GM19463 (cell line): ENCODE measurements around the gene MCEE.
"Not testable (repeated sequence)": the region's sequence is repeated elsewhere in the genome, so short reads cannot be mapped to it uniquely, and the experiment has no call there.

Experiments
- ATAC-seq: cut with Tn5 transposase; IDR thresholded peaks from one replicate; pipeline ENCODE4 v1.9.1; 2021; ENCODE audit warnings: mild to moderate bottlenecking, moderate library complexity; ENCODE audit not compliant: unreplicated experiment

The MCEE gene

DNA sequence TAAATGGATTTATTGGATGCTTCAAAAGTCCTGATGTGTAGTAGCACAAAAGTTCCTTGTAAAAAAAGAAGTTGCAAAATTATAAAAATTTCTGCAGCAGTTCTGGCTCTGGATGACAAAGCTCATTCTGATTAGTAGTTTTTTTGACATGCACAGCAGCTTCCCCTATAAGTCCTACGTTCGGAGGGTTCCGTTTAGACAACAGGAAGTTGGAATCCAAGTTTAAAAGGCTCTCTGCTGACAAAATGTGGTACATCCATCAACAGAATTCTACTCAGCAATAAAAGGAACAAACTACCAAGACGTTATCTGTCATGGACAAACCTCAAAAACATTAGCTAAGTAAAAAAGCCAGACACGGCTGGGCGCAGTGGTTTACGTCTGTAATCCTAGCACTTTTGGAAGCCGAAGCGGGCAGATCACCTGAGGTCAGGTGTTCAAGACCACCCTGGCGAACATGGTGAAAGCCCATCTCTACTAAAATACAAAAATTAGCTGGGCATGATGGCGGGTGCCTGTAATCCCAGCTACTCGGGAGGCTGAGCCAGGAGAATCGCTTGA, 46.2 kb downstream of the MCEE start:
- ATAC-seq, result not testable (repeated sequence)

DNA sequence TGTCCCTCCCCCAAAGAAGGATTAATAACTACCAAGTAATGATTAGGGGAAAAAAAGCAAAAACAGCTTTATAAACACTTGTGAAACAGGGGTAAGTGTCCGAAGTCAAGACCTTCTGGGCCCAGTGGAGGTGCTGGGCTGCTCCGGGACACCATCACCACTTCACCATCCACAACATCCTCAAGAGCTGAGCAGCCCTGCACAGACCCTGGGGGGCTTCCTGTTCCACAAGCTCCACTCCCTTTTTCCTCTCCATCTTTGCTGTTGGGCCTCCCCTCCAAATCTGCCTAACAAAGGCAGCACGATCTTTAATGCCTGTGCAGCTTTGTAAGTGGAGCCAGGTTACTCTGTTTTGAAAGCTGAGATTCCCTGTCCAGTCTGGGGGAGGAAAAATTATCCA, 46.7 kb downstream of the MCEE start:
- ATAC-seq, result not testable (repeated sequence)

DNA sequence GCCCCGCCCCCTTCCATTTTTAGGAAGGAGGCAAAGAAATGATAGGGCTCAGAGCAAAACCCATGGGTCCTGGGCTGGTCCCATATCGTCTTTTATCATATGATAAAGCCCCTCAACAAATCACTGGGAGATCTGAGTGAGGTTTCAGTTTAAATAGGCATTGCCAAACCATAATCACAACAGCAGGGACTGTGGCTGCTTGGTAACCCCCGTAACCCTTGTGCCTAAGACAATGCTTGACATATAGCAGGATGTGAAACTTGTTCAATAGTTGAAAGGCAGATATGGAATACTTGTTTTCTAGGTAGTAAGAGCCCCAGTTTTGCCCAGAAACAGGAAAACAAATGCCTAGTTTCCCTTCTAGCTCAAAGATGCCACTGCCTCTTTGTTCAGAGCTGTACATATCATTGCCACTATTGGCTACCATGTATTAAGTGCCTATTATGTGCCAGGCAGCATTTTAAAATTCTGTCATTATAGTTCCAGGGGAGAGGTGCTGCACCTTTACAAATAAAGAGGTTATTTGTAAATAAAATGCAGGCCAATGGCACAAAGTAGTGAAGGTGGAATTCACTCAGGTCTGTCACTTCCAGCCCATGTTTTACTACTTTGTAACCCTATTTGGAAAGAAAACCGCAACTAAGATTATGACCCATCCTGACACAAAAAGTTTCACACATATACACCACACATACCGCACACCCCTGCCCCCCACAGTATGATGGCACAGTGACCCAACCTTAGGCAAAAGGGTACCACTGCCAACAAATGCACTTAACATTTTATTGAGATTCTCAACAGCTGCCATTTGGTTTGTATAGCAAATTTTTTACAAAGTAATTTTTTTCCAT, 47.4 kb downstream of the MCEE start:
- ATAC-seq, result peak; percentile 81

DNA sequence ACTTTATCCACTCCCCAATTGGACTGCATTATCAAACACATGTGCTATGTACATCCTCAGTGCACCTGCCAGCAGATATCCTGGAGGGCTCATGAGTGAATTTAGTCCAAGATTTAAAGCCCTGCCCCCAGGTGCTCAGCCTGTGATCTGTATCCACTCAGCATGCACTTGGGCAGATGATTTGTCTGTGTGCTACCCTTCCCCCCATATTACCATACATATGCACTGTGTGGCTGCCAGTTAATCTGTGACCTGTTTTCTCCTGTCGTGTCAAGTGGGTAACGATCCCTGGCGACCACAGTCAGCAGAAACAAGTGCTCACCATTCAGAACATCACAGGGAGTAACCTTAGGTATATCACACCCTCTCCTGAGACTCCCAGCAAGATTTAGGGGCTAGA, 51.4 kb downstream of the MCEE start:
- ATAC-seq, result no peak

DNA sequence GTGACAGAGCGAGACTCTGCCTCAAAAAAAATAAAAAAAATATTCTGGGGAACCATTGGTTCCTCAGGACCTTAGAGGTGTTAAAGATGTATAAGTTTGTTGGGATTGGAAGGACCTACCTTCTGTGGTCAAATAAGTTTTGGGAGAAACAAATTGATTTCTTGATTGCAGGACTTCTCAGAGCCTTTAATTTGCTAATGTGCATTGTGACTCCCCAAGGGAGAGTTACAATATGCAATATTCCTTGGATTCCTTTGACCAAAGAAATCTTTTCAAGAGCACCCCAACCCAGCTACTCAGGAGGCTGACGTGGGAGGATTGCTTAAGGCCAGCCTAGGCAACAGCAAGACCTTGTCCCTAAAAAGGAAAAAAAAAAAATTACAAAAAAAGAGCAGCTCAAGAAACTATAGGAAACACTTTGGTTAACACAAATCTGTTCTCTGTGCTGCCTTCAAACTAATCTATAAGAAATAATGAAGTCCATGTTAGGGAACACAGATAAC, 55.1 kb downstream of the MCEE start:
- ATAC-seq, result no peak

DNA sequence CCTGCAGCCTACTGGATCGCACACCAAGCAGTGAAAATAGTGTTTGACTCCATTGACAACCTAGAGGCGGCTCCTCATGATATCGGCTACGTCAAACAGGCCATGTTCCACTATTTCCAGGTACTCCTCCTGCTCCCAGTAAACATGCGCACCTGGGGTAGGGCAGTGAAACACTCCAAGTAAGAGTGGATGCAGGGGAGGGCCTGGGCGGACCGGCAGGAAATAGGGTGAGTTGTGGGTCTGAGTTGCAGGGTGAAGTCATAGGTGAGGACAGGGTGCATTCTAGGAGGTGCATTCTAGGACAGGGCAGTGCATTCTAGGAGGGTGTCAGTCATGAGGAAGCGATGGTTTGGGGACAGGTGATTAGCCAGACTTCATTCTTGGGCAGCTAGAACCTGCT, 56.6 kb downstream of the MCEE start:
- ATAC-seq, result no peak

DNA sequence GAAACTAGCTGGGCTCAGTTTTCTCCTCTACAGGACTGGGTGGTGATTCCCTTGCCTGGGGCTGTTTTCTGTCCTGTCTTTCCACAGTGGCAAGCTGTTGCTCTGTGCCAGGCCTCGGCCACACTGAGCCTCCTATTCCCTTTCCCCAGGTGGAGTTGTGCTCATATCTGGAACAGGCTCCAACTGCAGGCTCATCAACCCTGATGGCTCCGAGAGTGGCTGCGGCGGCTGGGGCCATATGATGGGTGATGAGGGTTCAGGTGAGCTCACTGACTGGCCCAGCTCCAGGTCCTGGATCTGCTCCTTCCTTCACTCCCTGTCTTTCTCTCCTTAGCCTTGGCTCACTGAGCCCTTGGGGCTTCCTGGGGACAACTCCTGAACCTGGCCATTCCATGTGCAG, 57.5 kb downstream of the MCEE start:
- ATAC-seq, result no peak

DNA sequence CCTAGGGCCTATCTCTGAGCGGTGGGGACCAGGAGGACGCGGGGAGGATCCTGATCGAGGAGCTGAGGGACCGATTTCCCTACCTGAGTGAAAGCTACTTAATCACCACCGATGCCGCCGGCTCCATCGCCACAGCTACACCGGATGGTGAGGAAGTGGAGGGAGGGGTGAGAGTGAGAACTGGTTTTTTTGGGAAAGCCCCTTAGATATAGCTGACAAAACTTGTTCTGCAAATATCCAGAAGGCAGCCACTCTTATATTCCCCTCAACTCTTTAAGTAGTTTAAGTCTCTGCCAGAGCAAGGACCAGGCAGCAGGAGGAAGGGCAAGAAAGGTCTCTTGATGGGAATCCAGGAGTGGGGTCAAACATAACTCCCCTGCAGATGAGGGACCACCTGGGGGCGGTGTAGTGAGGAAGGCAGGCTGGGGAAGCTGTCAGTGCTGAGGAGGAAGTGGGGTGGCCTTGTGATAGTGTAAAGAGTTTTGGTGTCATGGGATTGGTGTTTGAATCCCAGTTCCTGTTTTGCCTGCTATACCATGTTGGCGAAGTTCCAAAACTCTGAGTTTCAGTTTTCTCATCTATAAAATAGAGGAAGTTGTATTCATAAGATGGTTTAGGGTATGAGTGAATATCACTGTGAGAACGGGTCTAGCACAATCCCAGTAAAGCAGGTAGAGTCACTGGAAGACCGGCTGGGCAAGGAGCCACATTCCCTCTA, 58.2 kb downstream of the MCEE start:
- ATAC-seq, result peak; percentile 34

DNA sequence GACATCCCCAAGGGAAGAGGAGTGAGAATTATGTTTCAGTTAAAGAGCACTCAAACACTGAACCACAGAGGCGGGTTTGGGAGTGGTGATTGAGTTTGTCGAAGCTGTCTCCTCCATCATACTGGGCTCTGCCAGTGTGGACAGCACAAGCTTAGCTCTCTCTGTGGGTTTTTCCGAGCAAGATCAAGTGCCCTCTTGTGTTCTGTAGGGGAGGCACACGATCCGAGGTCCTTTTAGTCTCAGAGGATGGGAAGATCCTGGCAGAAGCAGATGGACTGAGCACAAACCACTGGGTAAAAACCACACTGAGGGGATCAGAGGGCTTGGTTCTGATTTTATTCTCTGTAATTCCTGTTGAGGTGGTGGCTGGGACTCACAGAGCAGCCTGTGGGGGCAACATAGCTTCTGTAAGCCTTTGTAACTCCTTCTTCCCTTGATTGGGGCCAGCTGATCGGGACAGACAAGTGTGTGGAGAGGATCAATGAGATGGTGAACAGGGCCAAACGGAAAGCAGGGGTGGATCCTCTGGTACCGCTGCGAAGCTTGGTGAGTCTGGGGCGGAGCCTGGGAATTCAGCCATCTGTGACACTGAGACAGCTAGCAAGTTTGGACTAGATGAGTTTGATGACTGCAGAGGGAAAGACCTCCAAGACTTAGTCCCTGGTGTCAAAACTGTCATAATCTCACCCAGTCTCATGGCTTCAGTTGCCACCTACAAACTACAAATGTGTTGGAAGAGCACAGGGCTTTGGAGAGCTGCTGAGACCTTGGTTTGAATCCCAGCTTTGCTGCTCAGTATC, 59.5 kb downstream of the MCEE start:
- no peak for ATAC-seq

DNA sequence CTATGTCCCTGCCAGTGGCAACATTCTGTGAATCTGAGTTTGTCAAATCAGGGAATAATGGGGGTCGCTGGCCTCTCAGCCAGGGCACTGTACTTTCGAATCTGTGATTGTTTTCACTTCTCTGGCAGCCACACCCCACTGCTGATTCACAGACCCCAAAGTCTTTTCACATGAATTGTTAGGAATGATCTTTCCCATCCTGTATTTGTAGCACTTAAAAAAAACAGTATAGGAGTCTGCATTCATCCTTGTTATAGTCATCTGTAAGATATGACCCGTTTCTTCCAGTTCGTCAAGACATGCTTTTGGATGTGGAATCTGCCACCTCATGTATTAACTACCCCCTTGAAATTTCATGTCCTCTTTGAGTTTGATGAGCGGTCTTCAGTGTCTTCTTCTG, 60.7 kb downstream of the MCEE start:
- ATAC-seq, result no peak

DNA sequence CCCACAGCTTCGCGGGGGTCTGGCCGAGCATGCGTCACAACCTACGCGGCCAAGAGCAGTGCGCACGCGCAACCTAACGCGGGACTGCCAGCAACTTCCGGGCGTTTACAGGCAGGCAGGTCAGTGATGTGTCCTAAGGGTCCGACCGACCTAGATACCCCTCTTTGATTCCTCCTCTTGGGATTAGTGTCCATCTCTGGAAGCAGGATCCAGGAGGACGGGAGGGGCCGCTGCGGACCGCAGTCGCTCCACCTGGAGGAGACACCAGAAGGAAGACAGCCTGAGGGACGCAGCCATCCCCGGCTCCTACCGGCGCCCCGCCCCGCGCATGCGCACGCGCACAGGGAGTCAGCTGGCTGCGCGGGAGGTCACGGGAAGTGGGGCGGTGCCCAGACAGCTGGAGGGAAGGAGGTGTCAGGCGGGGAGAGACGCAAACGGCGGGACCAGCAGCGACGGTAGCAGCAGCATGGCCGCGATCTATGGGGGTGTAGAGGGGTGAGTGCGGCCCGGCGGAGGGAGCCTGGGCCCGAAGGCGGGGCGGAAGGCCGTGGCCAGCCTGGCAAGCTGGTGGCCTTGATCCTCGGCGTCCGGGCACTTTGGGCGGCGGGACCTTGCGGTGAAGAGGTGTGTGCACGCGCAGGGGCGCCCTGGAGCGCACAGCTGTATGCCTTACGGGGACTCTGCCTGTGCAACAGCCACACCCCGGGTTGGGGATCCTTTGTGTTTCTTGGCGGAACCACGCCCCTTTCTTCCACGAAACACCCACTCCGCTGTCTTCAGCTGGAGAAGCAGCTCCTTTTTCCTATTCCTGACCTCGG, 61.6 kb downstream of the MCEE start, which contains the start of gene NAGK:
Gene NAGK (plus strand): TSS at position 431 of the 818 bp plus-strand sequence. CDS start 36 bp downstream, at position 467.
- peak; percentile 52 for ATAC-seq

DNA sequence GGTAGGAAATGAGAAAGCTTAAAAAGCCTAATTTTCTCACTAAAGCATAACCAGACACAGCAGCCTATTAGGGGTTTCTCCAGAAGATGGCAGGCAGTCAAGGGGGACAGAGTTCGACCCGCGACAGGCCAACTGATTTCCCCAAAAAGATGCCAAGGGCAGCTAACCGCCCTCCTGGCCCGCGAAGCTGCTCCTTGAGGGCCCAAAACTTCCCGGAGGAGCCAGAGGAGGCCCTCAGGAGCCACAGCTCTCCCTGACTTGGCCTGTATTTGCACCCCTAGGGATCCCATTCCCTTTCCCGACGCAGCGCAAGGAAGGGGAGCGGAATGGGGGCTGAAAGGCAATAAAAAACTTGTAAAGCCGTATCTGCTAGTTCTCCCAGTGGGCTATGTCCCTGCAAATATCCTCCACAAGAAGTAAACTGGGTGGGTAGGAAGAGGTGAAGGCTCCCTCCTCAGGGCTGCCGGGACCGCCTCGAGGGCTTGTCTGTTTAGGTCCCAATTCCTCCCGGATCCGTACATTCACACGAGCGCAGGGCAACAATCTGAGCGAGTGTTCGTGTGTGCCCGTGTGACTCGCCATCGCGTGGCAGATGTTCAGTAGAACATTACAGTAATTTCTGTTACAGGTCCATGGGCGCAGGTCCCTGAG, 62.3 kb downstream of the MCEE start:
- peak; percentile 2 for ATAC-seq

DNA sequence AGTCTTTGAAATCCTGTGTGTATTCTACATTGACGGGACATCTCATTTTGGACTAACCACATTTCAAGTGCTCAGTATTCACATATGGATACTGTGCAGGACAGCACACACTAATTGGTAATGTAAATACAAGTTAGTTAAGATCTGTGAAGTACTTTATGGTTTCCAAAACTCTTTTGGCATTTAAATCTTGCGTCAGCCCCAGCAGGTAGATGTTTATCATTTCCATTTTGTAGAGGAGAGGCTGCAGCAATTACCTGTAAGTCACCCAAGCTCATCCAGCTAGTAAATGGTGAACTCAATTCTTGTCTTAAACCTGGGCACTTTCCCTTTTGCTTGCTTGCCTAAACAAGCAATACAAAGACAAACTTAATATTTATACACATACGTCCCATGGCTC, 63.2 kb downstream of the MCEE start:
- no peak for ATAC-seq

DNA sequence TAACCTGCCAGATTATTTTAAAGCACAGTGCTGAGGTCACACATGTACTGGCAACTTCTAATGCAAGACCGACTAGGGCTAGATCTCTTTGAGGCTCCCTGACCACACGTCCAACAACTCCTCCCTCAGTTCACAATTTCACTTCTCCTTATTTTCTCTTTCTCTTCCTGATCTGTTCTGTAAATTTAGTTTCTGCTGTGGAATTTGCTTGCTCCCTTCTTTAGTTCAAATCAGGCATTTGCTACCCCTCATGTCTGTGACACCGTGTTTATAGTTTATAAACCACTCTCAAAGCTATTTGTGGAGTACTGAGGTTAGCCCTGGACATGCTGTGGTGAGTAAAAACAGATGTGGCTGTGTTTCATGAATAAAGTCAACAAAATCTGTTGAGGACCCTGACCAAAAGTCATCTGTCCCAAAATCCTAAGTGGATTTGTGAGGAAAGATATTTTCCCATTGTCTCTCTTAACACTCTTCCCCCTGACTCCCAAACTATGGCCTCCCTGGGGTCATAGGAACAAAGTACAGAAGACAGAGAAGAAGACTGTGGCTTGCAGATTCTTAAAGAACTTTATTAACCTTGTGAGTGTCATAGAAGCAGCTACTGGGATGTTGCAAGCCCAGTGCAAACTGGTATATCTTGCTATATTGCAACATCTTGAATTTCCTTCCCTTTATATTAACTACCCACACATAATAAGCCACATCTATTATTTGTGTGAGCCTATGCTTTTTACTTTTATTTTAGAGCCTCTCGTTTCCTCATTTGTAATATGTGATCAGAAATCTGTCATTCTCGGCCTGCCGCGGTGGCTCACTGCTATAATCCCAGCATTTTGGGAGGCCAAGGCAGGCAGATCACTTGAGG, 65.0 kb downstream of the MCEE start:
- peak; percentile 23 for ATAC-seq

DNA sequence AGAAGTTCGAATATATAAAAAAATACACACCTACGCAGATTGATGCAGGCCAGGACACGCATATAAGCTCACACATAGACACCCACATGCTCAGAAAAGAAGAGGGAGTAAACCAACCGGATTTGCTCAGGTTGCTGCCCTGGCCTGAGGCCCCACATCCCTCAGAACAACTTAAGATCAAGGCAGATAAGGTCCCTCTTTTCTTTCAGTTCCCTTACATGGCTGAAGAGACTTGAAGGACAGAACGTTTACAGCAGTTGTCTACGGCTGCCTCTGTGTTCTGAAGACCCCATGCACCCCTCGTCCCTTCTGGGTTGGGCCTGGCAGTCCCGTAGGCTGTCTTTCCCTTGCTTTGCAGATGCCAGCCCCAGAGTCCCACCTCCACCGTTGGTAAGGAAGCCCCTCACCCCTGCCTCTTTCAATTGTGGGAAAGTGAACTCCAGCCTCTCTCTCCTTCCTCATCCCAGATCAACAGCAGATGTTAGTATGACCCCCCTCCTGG, 65.9 kb downstream of the MCEE start:
- no peak for ATAC-seq

DNA sequence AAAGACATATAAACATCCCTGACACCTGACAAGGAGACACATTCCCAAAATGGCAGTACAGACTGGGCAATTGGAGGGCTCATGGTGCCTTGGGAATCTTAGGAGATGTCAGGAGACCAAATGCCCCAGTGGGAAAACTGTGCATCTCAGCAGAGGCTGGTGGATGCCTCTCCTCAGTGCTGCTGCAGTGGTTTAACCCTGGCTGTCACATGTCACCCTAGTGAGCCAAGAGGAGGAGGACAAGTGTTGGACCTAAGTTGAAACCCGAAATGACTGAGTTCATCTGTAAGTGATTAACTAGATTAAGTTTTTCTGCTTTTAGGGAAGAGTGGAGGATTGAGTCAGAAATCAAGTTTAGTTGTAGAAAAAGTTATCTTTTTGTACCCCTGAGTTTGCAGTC, 66.8 kb downstream of the MCEE start:
- ATAC-seq, result peak; percentile 31

DNA sequence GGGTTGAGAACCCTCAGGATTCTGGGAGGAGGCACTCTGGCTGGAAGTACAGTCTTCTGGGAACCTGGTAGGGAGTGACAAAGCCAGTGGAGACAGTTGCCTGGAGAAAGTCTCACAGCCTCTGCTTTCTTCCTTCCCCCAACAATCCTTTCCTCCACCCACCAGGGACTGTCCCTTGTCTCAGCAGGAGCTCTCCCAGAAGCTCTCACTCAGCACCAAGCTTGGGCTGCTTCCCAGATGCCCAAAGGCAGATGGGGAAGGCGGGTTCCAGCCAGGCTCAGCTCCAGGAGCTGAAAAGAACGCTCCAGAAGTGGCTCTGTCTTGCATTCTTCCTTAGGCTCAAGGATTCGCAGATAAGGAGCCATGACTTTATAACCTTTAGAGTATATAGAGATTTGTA, 69.2 kb downstream of the MCEE start:
- ATAC-seq, result no peak

DNA sequence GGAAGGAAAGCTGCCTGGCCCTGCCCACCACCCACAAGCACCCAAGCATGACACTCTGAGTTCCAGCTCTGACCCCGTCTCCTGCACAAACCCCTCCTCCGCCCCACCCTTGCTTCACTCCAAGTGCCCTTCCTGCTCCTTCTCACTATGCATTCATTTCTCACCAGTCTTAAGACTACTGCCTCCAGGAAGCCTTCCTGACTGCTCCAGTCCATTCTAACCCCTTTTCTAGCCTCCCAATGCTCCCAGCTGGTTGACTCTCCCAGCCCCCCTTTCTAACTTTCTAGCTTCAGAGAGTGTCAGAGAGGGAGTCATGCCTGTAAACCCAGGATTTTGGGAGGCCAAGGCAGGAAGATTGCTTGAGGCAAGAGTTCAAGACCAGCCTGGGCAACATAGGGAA, 69.8 kb downstream of the MCEE start:
- no peak for ATAC-seq
